ENCODE measurements around the gene HSPG2. TPM values are rescaled to one million over a fixed set of nuclear protein-coding genes. Genes with fewer than 3 reads are reported as not detected.
A peak's percentile ranks its signal among the peaks of the same experiment; 100 is the strongest.
"Not testable (repeated sequence)": the region's sequence is repeated elsewhere in the genome, so short reads cannot be mapped to it uniquely, and the experiment has no call there.

Gene HSPG2
- total RNA-seq, 1 donor: 265 TPM

GRCh38 chr1:21910558-21911204, 26.4 kb downstream of the HSPG2 start:
- Histone ChIP-seq H2AFZ (ENCODE audit: low read length) (no peak overlapping the region), H3K27me3 (ENCODE audit: insufficient read depth, low read length) (no peaks in the 10 kb centered on the region), H3K4me3 (ENCODE audit: insufficient read depth, low read length) (no peak overlapping the region), H3K4me1 (ENCODE audit: insufficient read depth, low read length) (peaks cover 67% of the 10 kb centered on the region), H3K4me2 (ENCODE audit: insufficient read depth, low read length) (peak overlapping the region; percentile 40), H3K27ac (ENCODE audit: low read depth, low read length) (peak overlapping the region; percentile 96), H3K9me3 (ENCODE audit: low read depth, low read length) (no peaks in the 10 kb centered on the region), H3K36me3 (ENCODE audit: insufficient read depth, low read length) (peaks cover 31% of the 10 kb centered on the region), H4K20me1 (ENCODE audit: insufficient read depth, low read length) (peaks cover 20% of the 10 kb centered on the region), H3K79me2 (ENCODE audit: insufficient read depth, low read length) (peaks cover 80% of the 10 kb centered on the region)
- DNase-seq (ENCODE audit: insufficient read length, low spot score, missing footprints): peak; percentile 48
- TF ChIP-seq CTCF (IDR thresholded peaks at IDR 0.05; ENCODE audit: extremely low read depth, low read depth, low read length): no peak

- Histone ChIP-seq H3K9me3 (ENCODE audit: low read depth, low read length) (no peaks in the 10 kb centered on the region), H4K20me1 (ENCODE audit: insufficient read depth, low read length) (peaks cover 14% of the 10 kb centered on the region), H3K36me3 (ENCODE audit: insufficient read depth, low read length) (peaks cover 31% of the 10 kb centered on the region), H3K27me3 (ENCODE audit: insufficient read depth, low read length) (no peaks in the 10 kb centered on the region), H3K4me3 (ENCODE audit: insufficient read depth, low read length) (no peak overlapping the region), H2AFZ (ENCODE audit: low read length) (no peak overlapping the region), H3K27ac (ENCODE audit: low read depth, low read length) (peak overlapping the region; percentile 96), H3K4me2 (ENCODE audit: insufficient read depth, low read length) (peak overlapping the region; percentile 40), H3K4me1 (ENCODE audit: insufficient read depth, low read length) (peaks cover 67% of the 10 kb centered on the region), H3K79me2 (ENCODE audit: insufficient read depth, low read length) (peaks cover 80% of the 10 kb centered on the region)
- no peak for TF ChIP-seq CTCF (IDR thresholded peaks at IDR 0.05; ENCODE audit: extremely low read depth, low read depth, low read length)
- DNase-seq (ENCODE audit: insufficient read length, low spot score, missing footprints): peak; percentile 88
These were observed 27.2 kb downstream of the HSPG2 start for GRCh38 chr1:21909787-21910503.

- peaks cover 28% of the 10 kb centered on the region for H3K36me3 ChIP-seq (ENCODE audit: insufficient read depth, low read length)
These were observed 27.8 kb downstream of the HSPG2 start for GRCh38 chr1:21909286-21909759.

GRCh38 chr1:21907737-21908534, 29.2 kb downstream of the HSPG2 start:
- not testable (repeated sequence) for H3K4me3 ChIP-seq (ENCODE audit: insufficient read depth, low read length); H3K9me3 ChIP-seq (ENCODE audit: low read depth, low read length); DNase-seq (ENCODE audit: insufficient read length, low spot score, missing footprints); H2AFZ ChIP-seq (ENCODE audit: low read length); H3K4me2 ChIP-seq (ENCODE audit: insufficient read depth, low read length); H3K27me3 ChIP-seq (ENCODE audit: insufficient read depth, low read length)
- peaks cover 16% of the 10 kb centered on the region for H4K20me1 ChIP-seq (ENCODE audit: insufficient read depth, low read length)
- peaks cover 31% of the 10 kb centered on the region for H3K36me3 ChIP-seq (ENCODE audit: insufficient read depth, low read length)
- peaks cover 76% of the 10 kb centered on the region for H3K4me1 ChIP-seq (ENCODE audit: insufficient read depth, low read length)
- H3K79me2 ChIP-seq (ENCODE audit: insufficient read depth, low read length): peaks cover 79% of the 10 kb centered on the region
- H3K27ac ChIP-seq (ENCODE audit: low read depth, low read length): peak overlapping the region; percentile 96

More at GRCh38 chr1:21909286-21909759, 27.8 kb downstream of the HSPG2 start:
- H4K20me1 ChIP-seq (ENCODE audit: insufficient read depth, low read length): peaks cover 15% of the 10 kb centered on the region
- H3K4me3 ChIP-seq (ENCODE audit: insufficient read depth, low read length): no peak overlapping the region
- no peak overlapping the region for H2AFZ ChIP-seq (ENCODE audit: low read length)
- peak overlapping the region; percentile 96 for H3K27ac ChIP-seq (ENCODE audit: low read depth, low read length)
- DNase-seq (ENCODE audit: insufficient read length, low spot score, missing footprints): peak; percentile 93
- no peak for TF ChIP-seq CTCF (IDR thresholded peaks at IDR 0.05; ENCODE audit: extremely low read depth, low read depth, low read length)
- H3K4me2 ChIP-seq (ENCODE audit: insufficient read depth, low read length): peak overlapping the region; percentile 40
- no peaks in the 10 kb centered on the region for H3K27me3 ChIP-seq (ENCODE audit: insufficient read depth, low read length)
- peaks cover 80% of the 10 kb centered on the region for H3K79me2 ChIP-seq (ENCODE audit: insufficient read depth, low read length)
- H3K9me3 ChIP-seq (ENCODE audit: low read depth, low read length): no peaks in the 10 kb centered on the region
- peaks cover 70% of the 10 kb centered on the region for H3K4me1 ChIP-seq (ENCODE audit: insufficient read depth, low read length)
